DND-41 (cell line): ENCODE results near the gene MMP8.

Experiments used
- CTCF ChIP-seq: IDR thresholded peaks from 2 replicates; pipeline ENCODE4 v1.5.1; 2012; ENCODE audit warnings: borderline replicate concordance, low read length, moderate library complexity, mild to moderate bottlenecking; ENCODE audit not compliant: poor library complexity, severe bottlenecking; ENCODE audit errors: extremely low read depth
- EZH2 ChIP-seq: IDR thresholded peaks from 3 replicates; pipeline ENCODE4 v1.6.1; 2012; ENCODE audit warnings: borderline replicate concordance, low read depth, mild to moderate bottlenecking, moderate library complexity, low read length, inconsistent platforms; ENCODE audit not compliant: severe bottlenecking

GRCh38 chr11:102685338-102685737 is 39.4 kb downstream of the MMP8 start:
- no peak for TF ChIP-seq EZH2
- TF ChIP-seq CTCF: no peak
